ENCODE results near the gene ARID3B.
"Not testable (repeated sequence)": the region's sequence is repeated elsewhere in the genome, so short reads cannot be mapped to it uniquely, and the experiment has no call there.

The ARID3B gene

GRCh38 chr15:74585857-74586256 is 44.8 kb downstream of the ARID3B start:
- TF ChIP-seq CTCF (conservative IDR thresholded peaks at IDR 0.05; ENCODE audit: control insufficient read depth, insufficient read depth, low read depth, low read length) = no peak
- DNase-seq (ENCODE audit: low read depth) = no peak
- no peak overlapping the region for H3K4me3 ChIP-seq (ENCODE audit: control insufficient read depth, low read depth, low read length)

- DNase-seq (ENCODE audit: low read depth) = no peak
- no peak overlapping the region for H3K4me3 ChIP-seq (ENCODE audit: control insufficient read depth, low read depth, low read length)
- TF ChIP-seq CTCF (conservative IDR thresholded peaks at IDR 0.05; ENCODE audit: control insufficient read depth, insufficient read depth, low read depth, low read length) = no peak
Measured at GRCh38 chr15:74589826-74590225, 48.8 kb downstream of the ARID3B start.

- TF ChIP-seq CTCF (conservative IDR thresholded peaks at IDR 0.05; ENCODE audit: control insufficient read depth, insufficient read depth, low read depth, low read length) = no peak
- H3K4me3 ChIP-seq (ENCODE audit: control insufficient read depth, low read depth, low read length) = no peak overlapping the region
- DNase-seq (ENCODE audit: low read depth) = no peak
Measured at GRCh38 chr15:74592222-74592621, 51.2 kb downstream of the ARID3B start.

GRCh38 chr15:74593122-74593521 is 52.1 kb downstream of the ARID3B start:
- TF ChIP-seq CTCF (conservative IDR thresholded peaks at IDR 0.05; ENCODE audit: control insufficient read depth, insufficient read depth, low read depth, low read length) = no peak
- no peak for DNase-seq (ENCODE audit: low read depth)
- no peak overlapping the region for H3K4me3 ChIP-seq (ENCODE audit: control insufficient read depth, low read depth, low read length)

GRCh38 chr15:74594455-74594854 is 53.4 kb downstream of the ARID3B start:
- H3K4me3 ChIP-seq (ENCODE audit: control insufficient read depth, low read depth, low read length) = no peak overlapping the region
- no peak for DNase-seq (ENCODE audit: low read depth)
- no peak for TF ChIP-seq CTCF (conservative IDR thresholded peaks at IDR 0.05; ENCODE audit: control insufficient read depth, insufficient read depth, low read depth, low read length)

GRCh38 chr15:74595271-74595670 is 54.3 kb downstream of the ARID3B start:
- no peak for DNase-seq (ENCODE audit: low read depth)
- no peak overlapping the region for H3K4me3 ChIP-seq (ENCODE audit: control insufficient read depth, low read depth, low read length)
- TF ChIP-seq CTCF (conservative IDR thresholded peaks at IDR 0.05; ENCODE audit: control insufficient read depth, insufficient read depth, low read depth, low read length) = no peak

GRCh38 chr15:74596736-74597135 is 55.7 kb downstream of the ARID3B start:
- DNase-seq (ENCODE audit: low read depth); H3K4me3 ChIP-seq (ENCODE audit: control insufficient read depth, low read depth, low read length): not testable (repeated sequence)

- not testable (repeated sequence) for DNase-seq (ENCODE audit: low read depth)
Measured at GRCh38 chr15:74597146-74597705, 56.2 kb downstream of the ARID3B start.

More at GRCh38 chr15:74597146-74597705, 56.2 kb downstream of the ARID3B start:
- not testable (repeated sequence) for H3K4me3 ChIP-seq (ENCODE audit: control insufficient read depth, low read depth, low read length)
